HepG2 (cell line): ENCODE data around the gene TPBGL. TPM values are rescaled to one million over a fixed set of nuclear protein-coding genes. Genes with fewer than 3 reads are reported as not detected.

Experiments used
- ATF1 ChIP-seq: IDR thresholded peaks from 2 replicates; pipeline ENCODE4 v1.6.1; 2016; ENCODE audit warnings: mild to moderate bottlenecking, control low read depth
- ATF7-NPFF ChIP-seq: sonication (generic); formaldehyde crosslinking; IDR thresholded peaks from 2 replicates; pipeline ENCODE4 v1.8.1; 2023; ENCODE audit warnings: mild to moderate bottlenecking, low read depth, missing genetic modification reagents, moderate library complexity
- BCL3 ChIP-seq: sonication (generic); formaldehyde crosslinking; IDR thresholded peaks from 2 replicates; pipeline ENCODE4 v1.5.1; 2020; ENCODE audit warnings: mild to moderate bottlenecking, missing genetic modification reagents, moderate library complexity
- FOXK1 ChIP-seq: sonication (generic); formaldehyde crosslinking; IDR thresholded peaks from 2 replicates; pipeline ENCODE4 v1.4.0; 2020; ENCODE audit warnings: low read depth, missing genetic modification reagents, borderline replicate concordance
- HNRNPLL ChIP-seq: fragments of 200-400 bp; formaldehyde crosslinking; IDR thresholded peaks from 2 replicates; pipeline ENCODE4 v1.6.1; 2017; ENCODE audit warnings: mild to moderate bottlenecking, low read depth, low read length; ENCODE audit not compliant: poor library complexity, severe bottlenecking
- IRF2 ChIP-seq: IDR thresholded peaks from 2 replicates; pipeline ENCODE4 v1.6.1; 2018; ENCODE audit warnings: missing genetic modification reagents, missing compliant biosample characterization
- PHF21A ChIP-seq: sonication (generic); formaldehyde crosslinking; IDR thresholded peaks from 2 replicates; pipeline ENCODE4 v1.5.0; 2020; ENCODE audit warnings: mild to moderate bottlenecking, missing genetic modification reagents
- POGK ChIP-seq: sonication (generic); formaldehyde crosslinking; conservative IDR thresholded peaks from 2 replicates; pipeline ENCODE4 v1.8.0; 2022; ENCODE audit warnings: mild to moderate bottlenecking, moderate library complexity, missing genetic modification reagents
- REL ChIP-seq: sonication (generic); formaldehyde crosslinking; conservative IDR thresholded peaks from 2 replicates; pipeline ENCODE4 v1.8.0; 2022; ENCODE audit warnings: mild to moderate bottlenecking, missing genetic modification reagents, moderate library complexity
- RORA ChIP-seq: sonication (generic); formaldehyde crosslinking; IDR thresholded peaks from 2 replicates; pipeline ENCODE4 v1.5.0; 2020; ENCODE audit warnings: mild to moderate bottlenecking, missing genetic modification reagents, moderate library complexity
- SP2 ChIP-seq: sonication (generic); formaldehyde crosslinking; IDR thresholded peaks from 2 replicates; pipeline ENCODE4 v1.5.1; 2020; ENCODE audit warnings: mild to moderate bottlenecking, missing genetic modification reagents
- TFDP2 ChIP-seq: sonication (generic); formaldehyde crosslinking; IDR thresholded peaks from 2 replicates; pipeline ENCODE4 v1.4.0; 2020; ENCODE audit warnings: missing genetic modification reagents
- TSC22D2 ChIP-seq: sonication (generic); formaldehyde crosslinking; IDR thresholded peaks from 2 replicates; pipeline ENCODE4 v1.5.1; 2020; ENCODE audit warnings: missing genetic modification reagents, mild to moderate bottlenecking, borderline replicate concordance
- ZFP1 ChIP-seq: IDR thresholded peaks from 2 replicates; pipeline ENCODE4 v1.6.1; 2016
- ZNF3 ChIP-seq: IDR thresholded peaks from 2 replicates; pipeline ENCODE4 v1.7.0; 2017; ENCODE audit warnings: inconsistent platforms
- ZNF383 ChIP-seq: sonication (generic); formaldehyde crosslinking; IDR thresholded peaks from 2 replicates; pipeline ENCODE4 v1.4.0; 2020; ENCODE audit warnings: missing genetic modification reagents, mild to moderate bottlenecking, borderline replicate concordance
- ZNF431 ChIP-seq: sonication (generic); formaldehyde crosslinking; IDR thresholded peaks from 2 replicates; pipeline ENCODE4 v1.9.0; 2022; ENCODE audit warnings: missing genetic modification reagents, low read depth, mild to moderate bottlenecking, borderline replicate concordance
- ZNF432 ChIP-seq: sonication (generic); formaldehyde crosslinking; IDR thresholded peaks from 2 replicates; pipeline ENCODE4 v1.5.0; 2020; ENCODE audit warnings: missing genetic modification reagents, mild to moderate bottlenecking, borderline replicate concordance
- ZNF772 ChIP-seq: sonication (generic); formaldehyde crosslinking; IDR thresholded peaks from 2 replicates; pipeline ENCODE4 v1.5.0; 2020; ENCODE audit warnings: mild to moderate bottlenecking, missing genetic modification reagents
- polyA plus RNA-seq, 8 experiments: library from polyadenylated mRNA; depleted of rRNA in 3 of 8; stranded (reverse) in 7 of 8; unstranded in 1 of 8; fragments of >200 nt; fragmentation: Illumina TruSeq in 4 of 8; extraction: Trizol in 4 of 8; gene quantifications; 2 replicates each; pipeline versions ENCODE4 v1.2.1 to v1.2.3, GENCODE V29; 2011 to 2016; ENCODE audit warnings: low read depth in 4 of 8, missing spikeins in 1 of 8, mixed read lengths in 1 of 8; ENCODE audit not compliant: insufficient read depth in 1 of 8
- total RNA-seq, 5 experiments: library from RNA; depleted of rRNA; stranded (reverse); fragments of >200 nt; fragmentation: Illumina TruSeq; extraction: Trizol; gene quantifications; 2 replicates each; pipeline ENCODE4 v1.2.3, GENCODE V29; 2016; ENCODE audit warnings: low read depth in 1 of 5
- TF ChIP-seq, protein P1 (sequence below): sonication (generic); formaldehyde crosslinking; IDR thresholded peaks from 2 replicates; pipeline ENCODE4 v1.9.0; 2021; ENCODE audit warnings: missing genetic modification reagents, mild to moderate bottlenecking, borderline replicate concordance
- TF ChIP-seq, protein P2 (sequence below): sonication (generic); formaldehyde crosslinking; IDR thresholded peaks from 2 replicates; pipeline ENCODE4 v1.4.0; 2020; ENCODE audit warnings: low read depth, mild to moderate bottlenecking, missing genetic modification reagents

Gene TPBGL
- total and polyA plus RNA-seq, 2 of the 13 experiments (the other 11 are each of a cell fraction or from before 2014, with no cell fraction given): not detected

GRCh38 chr11:75204012-75204674 lies 36.4 kb upstream of the TPBGL start (continued):
- TF ChIP-seq ZNF431 (CRISPR knock-in tag) (peak; percentile 50; the same call in 1 of the 2 replicates), IRF2 (CRISPR knock-in tag) (peak; percentile 55; the same call in 1 of the 2 replicates), HNRNPLL (no peak), TFDP2 (CRISPR knock-in tag) (no peak; the same call in 1 of the 2 replicates), ZNF432 (no peak), ATF7-NPFF (CRISPR knock-in tag) (peak; percentile 44; the same call in 1 of the 2 replicates), REL (CRISPR knock-in tag) (no peak), SP2 (CRISPR knock-in tag) (no peak), PHF21A (CRISPR knock-in tag) (peak; percentile 72; the same call in 1 of the 2 replicates), ZNF383 (CRISPR knock-in tag) (no peak), ZFP1 (CRISPR knock-in tag) (no peak), RORA (CRISPR knock-in tag) (no peak), ATF1 (peak; percentile 72), BCL3 (no peak), ZNF772 (CRISPR knock-in tag) (peak; percentile 90), TSC22D2 (CRISPR knock-in tag) (0 out of 2 replicates have a peak, but pooled peaks have one; percentile 26), FOXK1 (CRISPR knock-in tag) (no peak), POGK (CRISPR knock-in tag) (peak; percentile 97), ZNF3 (CRISPR knock-in tag) (no peak)
- TF ChIP-seq, protein P1, sequence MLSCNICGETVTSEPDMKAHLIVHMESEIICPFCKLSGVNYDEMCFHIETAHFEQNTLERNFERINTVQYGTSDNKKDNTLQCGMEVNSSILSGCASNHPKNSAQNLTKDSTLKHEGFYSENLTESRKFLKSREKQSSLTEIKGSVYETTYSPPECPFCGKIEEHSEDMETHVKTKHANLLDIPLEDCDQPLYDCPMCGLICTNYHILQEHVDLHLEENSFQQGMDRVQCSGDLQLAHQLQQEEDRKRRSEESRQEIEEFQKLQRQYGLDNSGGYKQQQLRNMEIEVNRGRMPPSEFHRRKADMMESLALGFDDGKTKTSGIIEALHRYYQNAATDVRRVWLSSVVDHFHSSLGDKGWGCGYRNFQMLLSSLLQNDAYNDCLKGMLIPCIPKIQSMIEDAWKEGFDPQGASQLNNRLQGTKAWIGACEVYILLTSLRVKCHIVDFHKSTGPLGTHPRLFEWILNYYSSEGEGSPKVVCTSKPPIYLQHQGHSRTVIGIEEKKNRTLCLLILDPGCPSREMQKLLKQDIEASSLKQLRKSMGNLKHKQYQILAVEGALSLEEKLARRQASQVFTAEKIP (CRISPR knock-in tag): no peak
- TF ChIP-seq, protein P2, sequence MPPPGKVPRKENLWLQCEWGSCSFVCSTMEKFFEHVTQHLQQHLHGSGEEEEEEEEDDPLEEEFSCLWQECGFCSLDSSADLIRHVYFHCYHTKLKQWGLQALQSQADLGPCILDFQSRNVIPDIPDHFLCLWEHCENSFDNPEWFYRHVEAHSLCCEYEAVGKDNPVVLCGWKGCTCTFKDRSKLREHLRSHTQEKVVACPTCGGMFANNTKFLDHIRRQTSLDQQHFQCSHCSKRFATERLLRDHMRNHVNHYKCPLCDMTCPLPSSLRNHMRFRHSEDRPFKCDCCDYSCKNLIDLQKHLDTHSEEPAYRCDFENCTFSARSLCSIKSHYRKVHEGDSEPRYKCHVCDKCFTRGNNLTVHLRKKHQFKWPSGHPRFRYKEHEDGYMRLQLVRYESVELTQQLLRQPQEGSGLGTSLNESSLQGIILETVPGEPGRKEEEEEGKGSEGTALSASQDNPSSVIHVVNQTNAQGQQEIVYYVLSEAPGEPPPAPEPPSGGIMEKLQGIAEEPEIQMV (CRISPR knock-in tag): 0 out of 2 replicates have a peak, but pooled peaks have one; percentile 19
